SU-DHL-6 (cell line): Measurements from ENCODE around the gene HMGA1.

Experiments used
- H2AFZ ChIP-seq: fragments of 200-600 bp; sonication (generic); 2 replicates; pipeline ENCODE4 v1.6.1; 2014; ENCODE audit warnings: low read depth, mild to moderate bottlenecking, moderate library complexity, mixed read lengths, antibody characterized with exemption, low read length; ENCODE audit not compliant: severe bottlenecking
- H3F3A ChIP-seq: fragments of 200-600 bp; shearing (Covaris generic); 2 replicates; pipeline ENCODE4 v1.6.0; 2016; ENCODE audit warnings: antibody characterized with exemption, mild to moderate bottlenecking; ENCODE audit not compliant: insufficient read depth
- H3K27ac ChIP-seq: fragments of 200-600 bp; sonication (generic); 2 replicates; pipeline ENCODE4 v1.5.1; 2016; ENCODE audit warnings: low read depth, mild to moderate bottlenecking, low read length, moderate library complexity, mixed read lengths
- H3K27me3 ChIP-seq: fragments of 200-600 bp; sonication (generic), shearing (Covaris generic); 2 replicates; pipeline ENCODE4 v1.6.0; 2014; ENCODE audit warnings: mild to moderate bottlenecking, low read length
- H3K36me3 ChIP-seq: fragments of 200-600 bp; sonication (generic); 2 replicates; pipeline ENCODE4 v1.6.1; 2014; ENCODE audit warnings: mild to moderate bottlenecking, low read length, mixed read lengths
- H3K4me2 ChIP-seq: fragments of 300-600, 200-600 bp; shearing (Covaris generic), sonication (generic); 2 replicates; pipeline ENCODE4 v1.6.0; 2014; ENCODE audit warnings: low read length, low read depth, mild to moderate bottlenecking; ENCODE audit not compliant: poor library complexity, severe bottlenecking
- H3K4me3 ChIP-seq: fragments of 200-600 bp; sonication (generic); 2 replicates; pipeline ENCODE4 v1.5.1; 2014; ENCODE audit warnings: antibody characterized with exemption, low read length, mild to moderate bottlenecking, mixed read lengths; ENCODE audit not compliant: insufficient read depth, poor library complexity, severe bottlenecking
- H3K79me2 ChIP-seq: fragments of 200-600 bp; sonication (generic); 2 replicates; pipeline ENCODE4 v1.6.1; 2014; ENCODE audit warnings: mild to moderate bottlenecking, low read length, moderate library complexity; ENCODE audit not compliant: insufficient read depth
- H3K9ac ChIP-seq: fragments of 200-600 bp; sonication (generic); 2 replicates; pipeline ENCODE4 v1.7.0; 2014; ENCODE audit warnings: mild to moderate bottlenecking, low read length
- H3K9me2 ChIP-seq: fragments of 200-600 bp; sonication (generic); replicated peaks from 2 replicates; pipeline ENCODE4 v1.6.1; 2014; ENCODE audit warnings: low read length; ENCODE audit not compliant: insufficient read depth
- H3K9me3 ChIP-seq: fragments of 200-600 bp; sonication (generic); 2 replicates; pipeline ENCODE4 v1.6.1; 2014; ENCODE audit warnings: low read length, mixed read lengths; ENCODE audit not compliant: insufficient read depth
- H4K20me1 ChIP-seq: fragments of 200-600 bp; sonication (generic); 2 replicates; pipeline ENCODE4 v1.6.1; 2014; ENCODE audit warnings: low read depth, mild to moderate bottlenecking, antibody characterized with exemption, low read length, moderate library complexity, mixed read lengths
- EZH2phosphoT487 ChIP-seq: fragments of 200-600 bp; sonication (generic), shearing (Covaris generic); conservative IDR thresholded peaks from 2 replicates; pipeline ENCODE4 v1.6.1; 2018; ENCODE audit warnings: mild to moderate bottlenecking, antibody characterized with exemption, low read length, moderate library complexity, mixed read lengths
- TF ChIP-seq, protein P1 (sequence below): fragments of 200-600 bp; sonication (generic); IDR thresholded peaks from one replicate; pipeline ENCODE4 v1.5.1; 2017; ENCODE audit warnings: antibody characterized with exemption, mild to moderate bottlenecking, low read length, moderate library complexity; ENCODE audit not compliant: insufficient read depth, poor library complexity, severe bottlenecking

HMGA1 gene

GRCh38 chr6:34295721-34296120 is 59.0 kb downstream of the HMGA1 start:
- Histone ChIP-seq H3F3A (no peaks in the 10 kb centered on the region), H3K9ac (no peak overlapping the region), H3K27me3 (no peaks in the 10 kb centered on the region), H3K79me2 (0 out of 2 replicates have a peak, but pooled peaks cover 2% of the 10 kb centered on the region), H3K27ac (no peak overlapping the region), H3K36me3 (peaks cover 8% of the 10 kb centered on the region; the same call in 1 of the 2 replicates), H2AFZ (no peak overlapping the region), H4K20me1 (no peaks in the 10 kb centered on the region), H3K4me2 (no peak overlapping the region), H3K4me3 (no peak overlapping the region), H3K9me2 (no peaks in the 10 kb centered on the region), H3K9me3 (no peaks in the 10 kb centered on the region)
- no peak for TF ChIP-seq EZH2phosphoT487
- TF ChIP-seq, protein P1, sequence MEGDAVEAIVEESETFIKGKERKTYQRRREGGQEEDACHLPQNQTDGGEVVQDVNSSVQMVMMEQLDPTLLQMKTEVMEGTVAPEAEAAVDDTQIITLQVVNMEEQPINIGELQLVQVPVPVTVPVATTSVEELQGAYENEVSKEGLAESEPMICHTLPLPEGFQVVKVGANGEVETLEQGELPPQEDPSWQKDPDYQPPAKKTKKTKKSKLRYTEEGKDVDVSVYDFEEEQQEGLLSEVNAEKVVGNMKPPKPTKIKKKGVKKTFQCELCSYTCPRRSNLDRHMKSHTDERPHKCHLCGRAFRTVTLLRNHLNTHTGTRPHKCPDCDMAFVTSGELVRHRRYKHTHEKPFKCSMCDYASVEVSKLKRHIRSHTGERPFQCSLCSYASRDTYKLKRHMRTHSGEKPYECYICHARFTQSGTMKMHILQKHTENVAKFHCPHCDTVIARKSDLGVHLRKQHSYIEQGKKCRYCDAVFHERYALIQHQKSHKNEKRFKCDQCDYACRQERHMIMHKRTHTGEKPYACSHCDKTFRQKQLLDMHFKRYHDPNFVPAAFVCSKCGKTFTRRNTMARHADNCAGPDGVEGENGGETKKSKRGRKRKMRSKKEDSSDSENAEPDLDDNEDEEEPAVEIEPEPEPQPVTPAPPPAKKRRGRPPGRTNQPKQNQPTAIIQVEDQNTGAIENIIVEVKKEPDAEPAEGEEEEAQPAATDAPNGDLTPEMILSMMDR = no peak
